HG02973 (cell line): Measurements from ENCODE around the gene PLXNB1.
"Not testable (repeated sequence)": the region's sequence is repeated elsewhere in the genome, so short reads cannot be mapped to it uniquely, and the experiment has no call there.

Experiments used
- ATAC-seq: cut with Tn5 transposase; IDR thresholded peaks from one replicate; pipeline ENCODE4 v1.9.1; 2021; ENCODE audit warnings: moderate library complexity; ENCODE audit not compliant: unreplicated experiment

The PLXNB1 gene

DNA sequence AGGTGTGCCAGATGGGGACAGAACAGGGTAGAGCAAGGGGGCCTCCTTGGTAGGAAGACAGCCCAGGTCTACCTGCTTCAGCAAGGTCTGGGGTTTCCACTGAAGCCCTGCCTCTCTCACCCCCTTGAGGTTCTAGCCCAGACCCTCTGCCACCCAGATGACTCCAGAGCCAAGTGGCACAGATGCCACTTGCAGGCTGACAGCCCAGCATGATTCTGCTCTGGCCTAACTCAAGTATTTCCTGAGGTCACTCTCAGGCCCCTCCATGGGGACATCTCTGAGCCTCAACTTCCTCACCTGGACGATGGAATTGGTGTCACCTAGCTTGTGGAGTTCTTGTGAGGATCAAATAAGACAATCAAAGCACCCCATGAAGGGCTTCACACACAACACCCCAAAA, 23.9 kb downstream of the PLXNB1 start:
- no peak for ATAC-seq

DNA sequence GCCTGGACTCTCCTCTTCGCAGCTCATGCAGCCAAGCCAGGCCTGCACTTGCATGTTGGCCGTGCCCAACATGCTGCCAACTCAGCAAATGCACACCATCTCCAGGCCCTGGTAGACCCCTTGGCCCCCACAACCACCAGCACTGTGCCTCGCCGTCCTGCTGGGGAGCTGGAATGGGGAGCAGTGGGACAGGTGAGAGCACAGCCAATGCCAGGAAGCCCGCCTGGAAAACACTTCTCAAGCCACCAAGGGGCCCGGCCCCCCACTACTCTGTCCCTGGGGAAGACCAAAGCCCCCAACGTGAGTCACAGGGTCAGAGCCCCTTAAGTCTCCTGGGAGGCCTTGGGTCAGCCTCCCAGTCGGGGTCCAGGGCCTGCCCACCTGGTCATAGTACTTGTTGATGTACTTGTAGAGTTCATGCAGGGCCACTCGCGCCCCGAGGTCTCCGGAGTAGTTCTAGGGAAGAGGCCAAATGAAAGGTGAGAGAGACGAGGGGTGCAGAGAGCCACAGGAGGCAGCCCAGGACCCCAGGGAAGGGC, 24.5 kb downstream of the PLXNB1 start:
- no peak for ATAC-seq

DNA sequence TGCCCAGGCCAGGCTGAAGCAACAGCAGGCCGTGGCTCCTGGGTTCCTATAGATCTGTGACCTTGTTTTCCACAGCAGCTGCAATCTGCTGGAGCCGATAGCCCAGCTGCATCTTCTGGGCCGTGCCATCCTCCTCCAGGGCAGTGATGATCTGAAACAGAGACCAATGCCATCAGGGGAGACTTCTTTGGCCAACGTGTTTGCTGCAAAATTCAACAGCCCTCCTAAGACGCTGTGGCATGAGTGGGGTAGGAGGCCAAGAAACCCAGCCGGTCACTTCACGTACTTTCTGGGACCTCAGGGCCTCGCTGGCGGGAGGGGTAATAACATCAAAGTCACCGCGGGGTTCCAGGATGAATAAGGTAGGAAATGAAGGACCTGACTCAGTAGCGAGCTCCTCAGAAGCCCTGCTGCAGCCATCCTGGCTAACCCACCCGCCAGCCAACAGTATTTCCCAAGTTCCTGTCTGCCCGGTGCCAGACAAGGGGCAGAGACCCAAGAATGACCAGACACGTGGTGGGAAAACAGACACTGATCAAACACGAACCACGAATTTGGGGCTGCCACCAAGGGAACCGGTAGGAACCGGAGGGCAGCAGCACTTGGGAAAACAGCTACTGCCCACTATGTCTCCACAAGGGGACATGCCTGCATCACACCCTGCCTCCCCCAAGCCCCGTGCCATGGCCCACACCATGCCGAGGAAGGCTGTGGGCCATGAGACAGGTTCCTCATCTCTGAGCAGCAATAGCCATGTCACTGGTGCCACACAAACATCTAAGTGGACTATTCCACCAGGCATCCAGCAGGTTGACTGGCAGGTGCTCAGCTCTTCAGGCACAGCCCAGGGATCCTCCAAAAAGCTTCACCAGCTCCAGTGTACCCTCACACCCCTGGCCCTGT, 25.2 kb downstream of the PLXNB1 start:
- ATAC-seq: no peak

DNA sequence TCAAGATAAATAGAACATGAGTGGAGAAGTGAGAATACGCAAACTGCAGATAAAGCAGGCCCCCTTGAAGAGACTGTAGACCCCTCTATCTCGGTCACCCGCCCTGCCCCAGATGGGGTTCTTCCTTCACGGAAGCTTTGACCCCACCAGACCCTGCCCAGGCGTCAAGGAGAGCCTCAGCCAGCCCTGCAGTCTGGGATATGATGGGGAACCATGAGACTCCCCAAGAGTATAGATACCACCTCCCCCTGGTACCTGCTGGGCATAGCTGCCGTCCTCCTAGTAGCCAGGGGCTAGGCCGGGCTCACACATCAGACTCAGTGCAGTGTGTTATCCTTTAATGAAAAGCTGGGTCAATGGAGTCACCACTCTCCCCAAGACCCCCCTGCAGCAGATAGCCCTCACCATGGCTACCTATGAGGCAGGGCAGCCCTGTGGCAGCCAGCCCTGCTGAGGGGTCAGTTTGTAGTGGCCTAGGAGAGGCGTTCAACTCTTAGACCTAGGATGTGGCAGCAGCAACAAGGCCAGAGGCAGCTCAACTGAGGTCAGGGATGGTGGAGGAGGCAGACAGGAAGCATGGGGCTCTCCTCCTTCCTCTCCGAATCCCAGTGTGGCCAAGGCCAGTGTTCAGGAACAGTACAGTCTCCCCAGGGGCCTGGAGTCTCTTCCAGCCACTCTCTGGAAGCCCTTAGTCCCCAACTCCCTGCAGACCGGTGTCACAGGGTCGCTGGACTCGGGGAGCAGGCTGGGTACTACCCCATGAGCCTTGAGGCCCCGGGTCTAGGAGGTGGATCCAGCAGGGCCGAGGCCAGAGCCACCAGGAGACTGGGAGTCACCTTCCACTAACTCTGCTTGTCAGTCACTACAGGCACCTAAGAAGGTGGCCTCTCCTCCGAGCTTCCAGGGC, 26.1 kb downstream of the PLXNB1 start:
- no peak for ATAC-seq

DNA sequence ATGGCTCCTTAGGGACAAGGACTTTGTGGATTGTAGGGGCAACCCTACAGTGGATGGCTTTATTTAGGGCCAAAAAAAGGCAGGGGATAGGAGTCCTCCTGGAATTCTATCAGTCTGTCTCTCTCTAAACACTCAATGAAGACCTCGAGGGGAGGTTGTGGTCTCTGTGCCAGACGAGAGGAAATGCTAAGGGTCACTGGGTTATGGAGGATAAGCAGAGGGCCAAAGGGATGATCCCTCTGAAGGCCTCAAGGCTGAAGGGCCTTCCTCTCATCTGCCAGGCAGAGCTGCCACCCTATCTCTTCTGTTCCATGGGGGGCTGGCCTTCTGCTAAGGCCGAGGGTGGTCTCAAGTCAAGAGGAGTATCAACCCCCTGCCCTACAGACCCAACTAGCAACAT, 27.0 kb downstream of the PLXNB1 start:
- ATAC-seq: no peak

DNA sequence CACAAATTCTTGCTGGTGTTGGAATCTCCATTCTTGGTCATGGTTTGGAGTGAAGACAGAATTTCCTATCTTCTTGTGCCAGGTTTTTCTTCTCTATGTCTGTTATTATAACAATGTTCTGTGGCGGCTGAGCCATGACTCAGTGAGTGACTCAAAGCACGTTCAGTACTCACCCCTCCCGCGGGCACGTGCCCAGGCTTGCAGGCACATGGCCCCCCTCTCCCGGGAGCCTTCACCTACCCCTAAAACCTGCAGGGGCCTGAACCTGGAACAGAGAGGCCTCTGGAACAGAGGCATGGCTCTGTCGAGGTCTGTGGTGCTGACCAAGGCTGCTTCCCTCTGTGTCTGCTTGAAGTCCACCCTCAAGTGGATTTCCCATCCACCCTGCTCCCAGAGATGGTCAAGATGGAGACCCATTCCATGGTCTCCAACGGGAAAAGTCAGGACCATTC, 27.6 kb downstream of the PLXNB1 start:
- ATAC-seq: no peak

DNA sequence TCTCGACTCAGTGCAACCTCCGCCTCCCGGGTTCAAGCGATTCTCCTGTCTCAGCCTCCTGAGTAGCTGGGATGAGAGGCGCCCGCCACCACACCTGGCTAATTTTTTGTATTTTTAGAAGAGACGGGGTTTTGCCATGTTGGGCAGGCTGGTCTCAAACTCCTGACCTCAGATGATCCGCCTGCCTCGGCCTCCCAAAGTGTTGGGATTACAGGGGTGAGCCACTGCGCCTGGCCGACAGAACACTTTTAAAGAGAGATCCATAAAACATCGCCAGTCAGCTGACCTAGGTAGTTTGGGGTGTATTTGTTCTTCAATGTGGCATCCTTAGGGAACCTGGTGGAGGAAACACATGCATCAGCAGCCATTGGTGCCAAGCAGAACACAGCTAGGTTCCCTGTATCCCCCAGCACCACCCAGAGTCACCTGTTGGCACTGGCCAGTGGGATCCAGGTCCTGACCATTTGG, 28.4 kb downstream of the PLXNB1 start:
- ATAC-seq: not testable (repeated sequence)

DNA sequence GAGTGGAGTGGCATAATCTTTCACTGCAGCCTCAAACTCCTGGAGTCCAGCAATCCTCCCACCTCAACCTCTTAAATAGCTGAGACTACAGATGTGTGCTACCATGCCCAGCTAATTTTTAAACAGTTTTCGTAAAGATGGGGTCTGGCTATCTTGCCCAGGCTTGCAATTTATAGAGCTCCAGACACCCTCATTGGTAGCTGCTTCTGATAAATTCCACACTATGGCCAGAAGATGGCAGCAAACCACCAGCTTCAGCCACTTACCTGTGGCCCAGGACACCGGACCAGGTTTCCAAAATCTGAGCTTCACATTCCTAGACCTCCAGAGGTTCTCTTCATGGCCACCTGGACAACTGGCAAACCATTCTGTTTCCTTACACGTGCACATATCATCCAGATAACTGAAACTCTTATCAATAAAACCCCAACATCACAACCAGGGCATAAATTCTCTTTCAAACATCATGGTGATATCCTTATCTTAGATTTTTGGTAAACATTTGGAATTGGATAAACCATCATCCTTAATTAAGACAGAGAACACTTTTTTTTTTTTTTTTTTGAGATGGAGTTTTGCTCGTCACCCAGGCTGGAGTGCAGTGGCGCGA, 29.0 kb downstream of the PLXNB1 start:
- no peak for ATAC-seq

DNA sequence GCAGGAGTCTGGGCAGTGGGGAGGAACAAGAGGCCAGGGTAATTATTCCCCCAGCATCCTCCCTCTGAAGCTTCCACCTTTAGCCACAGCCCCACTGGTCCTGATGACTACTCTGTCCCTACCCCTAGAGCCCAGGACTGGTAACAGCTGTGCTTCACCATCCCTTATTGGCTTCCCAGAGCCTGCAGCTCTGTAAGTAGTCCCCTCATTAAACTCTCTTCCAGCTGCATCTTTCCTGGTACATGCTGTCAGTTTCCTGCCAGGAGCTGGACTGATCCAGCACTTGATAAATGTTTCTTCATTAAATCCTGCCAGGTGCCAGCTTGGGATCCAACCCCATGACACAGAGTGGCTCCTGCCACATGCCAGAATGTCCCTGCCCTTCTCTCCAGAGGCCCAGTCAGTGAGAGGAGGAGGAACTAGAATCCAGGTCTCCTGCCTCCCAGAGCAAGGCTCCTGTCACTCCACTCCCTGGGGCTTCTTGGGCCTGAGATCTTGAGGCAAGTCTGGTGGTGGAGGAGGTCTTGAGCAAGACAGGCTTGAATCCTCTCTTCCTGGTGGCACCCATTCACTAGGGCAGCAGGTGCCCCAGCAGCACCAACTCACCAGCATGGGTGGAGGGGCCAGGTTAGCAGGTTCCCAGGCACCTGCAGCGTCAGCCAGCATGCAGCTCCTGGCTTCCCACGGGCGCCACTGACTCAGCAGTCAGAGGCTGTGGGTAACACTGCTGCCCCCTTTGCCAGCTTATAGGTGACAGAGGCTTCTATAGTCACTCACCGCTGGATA, 30.3 kb downstream of the PLXNB1 start:
- ATAC-seq: no peak

DNA sequence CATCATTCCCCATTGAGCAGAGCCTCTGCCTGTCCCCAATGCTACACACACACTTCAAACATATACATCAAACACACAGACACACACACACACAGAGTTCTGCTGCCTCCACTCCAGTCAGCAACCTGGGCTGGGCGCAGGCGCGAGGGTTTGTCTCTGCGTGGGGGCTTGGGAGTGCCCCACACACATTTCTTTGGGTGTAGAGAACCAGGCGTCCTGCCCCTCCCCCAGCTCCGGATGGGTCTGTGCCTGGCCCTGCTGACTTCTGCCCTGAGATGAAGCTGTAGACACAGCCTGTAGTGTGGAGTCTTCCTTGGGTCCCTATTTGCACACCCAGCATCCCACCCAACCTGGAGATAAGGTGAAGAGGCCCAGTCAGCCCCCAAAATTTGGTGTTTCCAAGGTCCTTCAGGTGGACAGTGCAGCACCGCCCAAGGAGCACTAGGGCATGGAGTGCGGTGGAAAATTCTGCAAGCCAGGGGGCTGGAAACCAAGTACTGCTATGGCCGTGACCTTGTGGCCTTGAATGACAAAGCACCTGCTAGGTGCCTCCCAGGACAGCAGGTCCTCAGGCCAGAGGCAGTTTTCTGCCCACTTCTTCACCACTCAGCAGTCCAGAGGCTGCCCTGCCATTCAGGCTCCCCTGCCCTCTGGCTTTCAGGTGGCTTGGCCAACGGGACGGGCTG, 31.0 kb downstream of the PLXNB1 start:
- ATAC-seq: no peak

DNA sequence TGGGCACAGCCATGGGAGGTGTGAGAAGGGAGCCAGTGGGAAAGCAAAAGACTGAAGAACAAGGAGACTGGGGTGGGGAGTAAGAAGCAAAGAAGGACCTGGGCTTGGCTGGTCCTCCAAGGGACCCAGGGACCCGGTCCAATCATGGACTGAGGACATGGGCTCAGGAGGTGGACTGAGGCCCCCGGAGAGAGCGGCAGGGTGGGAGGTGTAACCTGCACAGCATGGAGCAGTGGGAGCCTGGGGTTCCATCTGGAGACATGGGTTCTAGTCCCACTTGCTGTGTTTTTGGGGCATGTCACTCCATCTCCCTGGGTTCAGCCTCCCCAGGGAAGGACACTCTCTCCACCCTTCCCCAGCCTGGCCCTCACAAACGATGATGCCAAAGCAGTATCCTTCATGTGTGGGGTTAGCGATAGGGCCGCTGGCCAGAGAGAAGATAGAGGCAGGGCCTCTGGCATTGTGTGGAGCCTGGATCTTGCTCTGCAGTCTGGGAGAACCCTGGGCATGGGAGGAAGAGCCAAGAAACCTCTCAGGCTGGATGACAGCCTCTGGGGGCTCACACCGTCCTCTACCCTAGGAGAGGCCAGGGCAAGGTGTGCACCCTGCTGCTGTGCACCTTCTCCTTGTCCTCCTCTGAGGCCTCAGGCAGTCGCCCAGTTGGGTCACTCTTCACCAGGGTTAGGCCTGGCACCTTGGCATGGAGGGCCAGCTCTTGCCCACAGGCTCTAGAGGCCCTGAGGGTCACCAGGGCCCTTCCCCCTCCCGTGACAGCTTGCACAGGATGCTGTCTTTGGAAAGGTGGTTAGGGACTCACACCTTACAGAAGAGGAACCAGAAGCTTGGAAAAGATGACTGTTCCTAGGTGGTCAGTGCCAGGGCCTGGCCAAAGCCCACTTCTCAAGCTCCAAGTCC, 31.9 kb downstream of the PLXNB1 start:
- ATAC-seq: no peak

DNA sequence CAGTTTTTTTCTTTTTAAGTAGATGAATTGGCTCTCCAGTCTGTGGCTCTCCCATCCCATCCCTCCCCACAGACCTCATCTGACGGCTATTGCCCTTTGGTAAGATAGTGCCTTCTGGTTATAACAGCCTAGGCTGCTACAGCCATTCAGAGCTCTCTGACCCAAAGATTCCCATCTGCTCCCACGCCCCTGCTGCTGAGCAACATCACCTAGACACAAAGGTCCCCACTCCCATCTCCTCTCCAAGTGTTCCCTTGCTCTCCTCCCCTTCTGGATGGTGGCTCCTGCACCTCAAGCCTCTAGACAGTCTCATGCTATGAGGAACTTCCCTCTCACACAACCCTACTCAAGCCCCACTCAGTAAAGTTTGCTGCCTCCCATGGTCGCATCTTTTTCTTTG, 34.2 kb downstream of the PLXNB1 start:
- ATAC-seq: no peak

DNA sequence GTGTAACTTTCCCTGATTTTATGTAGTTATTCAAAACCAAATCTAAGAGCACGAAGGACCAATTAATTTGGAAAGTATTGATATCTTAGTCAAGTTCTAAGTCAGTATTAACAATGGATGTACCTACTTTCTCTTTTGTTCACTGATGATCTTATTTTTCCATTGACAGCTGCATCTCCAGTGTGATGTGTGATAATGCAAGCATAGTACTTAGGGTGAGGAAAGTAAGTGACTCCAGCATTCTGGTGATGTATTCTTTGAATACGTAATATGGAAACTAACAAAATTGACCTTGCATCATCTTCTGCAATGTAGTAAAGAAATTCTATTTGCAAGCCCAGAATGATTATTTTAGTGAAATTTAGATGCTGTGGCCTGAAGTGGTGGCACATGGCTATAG, 35.5 kb downstream of the PLXNB1 start:
- ATAC-seq: no peak

DNA sequence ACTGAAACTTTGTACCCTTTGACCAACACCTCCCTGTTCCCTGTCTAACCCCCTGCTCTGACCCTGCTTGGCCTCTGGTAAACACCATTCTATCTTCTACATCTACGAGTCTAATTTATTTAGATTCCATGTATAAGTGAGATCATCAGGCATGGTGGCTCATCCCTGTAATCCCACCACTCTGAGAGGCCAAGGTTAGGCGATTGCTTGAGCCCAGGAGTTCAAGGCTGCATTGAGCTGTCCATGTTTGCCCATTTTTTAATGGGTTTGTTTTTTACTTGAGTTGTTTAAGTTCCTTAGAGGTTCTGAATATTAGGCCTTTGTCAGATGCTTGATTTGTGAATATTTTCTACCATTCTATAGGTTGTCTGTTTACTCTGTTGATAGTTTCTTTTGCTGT, 40.9 kb downstream of the PLXNB1 start:
- ATAC-seq: no peak

DNA sequence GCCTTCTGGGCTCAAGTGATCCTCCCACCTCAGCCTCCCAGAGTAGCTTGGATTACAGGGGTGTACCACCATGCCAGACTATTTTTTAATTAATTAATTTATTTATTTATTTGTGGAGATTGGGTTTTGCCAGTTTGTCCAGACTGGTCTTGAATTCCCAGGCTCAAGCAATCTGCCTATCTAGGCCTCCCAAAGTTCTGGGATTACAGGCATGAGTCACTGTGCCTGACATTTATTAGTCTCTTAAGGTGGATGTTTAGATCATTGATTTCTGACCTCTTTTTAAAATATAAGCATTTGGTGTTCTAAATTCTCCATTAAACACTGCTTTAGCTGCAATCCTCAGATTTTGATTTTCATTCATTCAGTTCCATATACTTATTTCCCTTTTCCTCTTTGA, 42.3 kb downstream of the PLXNB1 start:
- no peak for ATAC-seq

DNA sequence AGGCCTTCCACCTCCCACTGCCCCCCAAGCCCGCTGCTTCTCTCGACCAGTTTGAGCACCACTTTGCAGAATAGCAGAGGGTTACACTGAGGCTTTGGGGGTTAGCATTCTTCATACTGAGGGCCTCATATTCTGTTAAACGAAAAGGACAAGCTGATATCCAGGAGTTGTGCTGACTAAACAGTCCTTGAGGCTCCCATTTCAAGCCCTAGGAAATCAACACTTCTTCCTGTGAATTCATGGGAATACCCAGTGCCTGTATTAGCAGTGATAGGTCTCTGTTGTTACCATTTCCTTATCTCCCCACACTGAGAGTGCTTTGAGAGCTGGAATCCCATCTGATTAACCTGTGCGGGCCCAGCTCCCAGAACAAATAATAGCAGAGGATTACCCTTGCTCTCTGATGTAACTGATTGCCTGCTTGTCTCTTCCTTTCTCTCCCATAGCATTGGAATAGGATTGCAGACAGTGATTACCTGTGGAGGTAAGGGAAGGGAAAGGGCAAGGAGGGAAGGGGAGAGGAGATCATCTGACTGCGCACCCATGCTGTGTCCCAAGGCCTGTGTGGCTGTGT, 56.9 kb downstream of the PLXNB1 start:
- no peak for ATAC-seq

DNA sequence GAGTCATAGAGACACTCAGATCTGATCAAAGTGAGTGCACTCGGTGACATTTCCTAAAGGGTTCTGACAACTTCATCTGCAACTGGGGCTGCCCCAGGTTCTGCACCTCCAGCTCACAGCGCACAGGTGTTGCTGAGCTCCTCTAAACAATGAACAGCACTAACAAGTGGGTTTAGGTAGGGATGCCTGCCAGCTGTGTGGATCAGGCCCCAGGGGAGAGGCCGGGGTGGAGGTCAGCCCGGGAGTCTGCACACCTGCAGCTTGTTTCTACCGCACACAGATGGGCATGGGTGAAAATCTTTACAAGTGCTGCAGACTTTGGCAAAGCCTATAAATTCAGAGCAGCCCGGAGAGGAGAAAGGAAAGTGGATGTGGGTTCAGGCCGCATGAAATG, 57.5 kb downstream of the PLXNB1 start:
- no peak for ATAC-seq

DNA sequence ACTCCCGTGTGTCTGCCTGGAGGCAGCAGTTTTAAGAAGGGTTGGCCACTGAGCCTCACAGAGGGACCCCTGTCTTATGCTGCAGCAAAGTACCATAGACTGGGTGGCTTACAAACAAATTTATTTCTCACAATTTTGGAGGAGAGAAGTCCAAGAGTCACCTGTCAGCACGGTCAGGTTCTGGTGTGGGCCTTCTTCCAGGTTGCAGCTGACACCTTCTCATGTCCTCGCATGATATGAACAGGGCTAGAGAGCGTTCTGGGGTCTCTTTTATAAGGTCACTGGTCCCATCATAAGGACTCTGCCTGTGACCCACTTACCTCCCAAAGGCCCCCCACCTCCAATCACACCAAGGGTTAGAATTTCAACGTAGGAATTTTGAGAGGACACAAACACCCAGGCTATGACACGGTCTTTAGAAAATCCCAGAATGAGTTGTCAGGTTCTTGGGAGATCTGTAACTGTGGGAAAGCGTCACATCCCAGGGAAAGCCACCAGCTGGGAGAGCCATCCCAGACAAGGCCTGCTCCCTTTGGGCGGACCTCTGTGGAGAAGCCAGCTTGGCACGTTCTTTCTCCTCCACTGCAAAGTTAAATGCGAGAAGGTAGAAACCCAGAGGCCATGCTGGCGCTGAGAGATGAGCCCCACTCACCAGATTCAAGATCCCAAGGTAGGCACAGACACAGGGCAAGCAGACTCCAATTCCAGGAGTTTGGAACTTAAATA, 58.1 kb downstream of the PLXNB1 start, which contains the start of gene FBXW12:
Gene FBXW12 (plus strand): TSS at position 569 of the 726 bp plus-strand sequence. CDS start 549 bp downstream, outside the sequence.
- no peak for ATAC-seq
